ENCODE measurements around the gene TNFRSF1B. TPM values are rescaled to one million over a fixed set of nuclear protein-coding genes. Genes with fewer than 3 reads are reported as not detected.

The TNFRSF1B gene
- total RNA-seq, 6 donors from 2014 or later: 28.3 to 113 (median 58.5) TPM

GRCh38 chr1:12149791-12150175 is 17.0 kb upstream of the TNFRSF1B start:
- Histone ChIP-seq H3K4me1 (peaks cover 52 to 74% (median 65%) of the 10 kb centered on the region in 4 donors), H3K27me3 (no peaks in the 10 kb centered on the region), H3K4me3 (no peak overlapping the region), H3K27ac (peak overlapping the region; percentile 79 to 90 (median 88)), H3K36me3 (no peaks in the 10 kb centered on the region), H3K9me3 (no peaks in the 10 kb centered on the region)
- ATAC-seq (ENCODE audit: low FRiP score in 2 of 2) (no peak), DNase-seq (no peak)
- no peak for TF ChIP-seq EP300 (IDR thresholded peaks at IDR 0.05)
- WGBS, 2 donors: 90 to 92% methylated on average over 2 to 6 of the region's 6 CpGs

- Histone ChIP-seq H3K9me3 (no peaks in the 10 kb centered on the region), H3K27ac (peak overlapping the region; percentile 79 to 90 (median 88)), H3K27me3 (no peaks in the 10 kb centered on the region), H3K4me3 (no peak overlapping the region), H3K36me3 (no peaks in the 10 kb centered on the region), H3K4me1 (peaks cover 52 to 66% (median 62%) of the 10 kb centered on the region in 4 donors)
- WGBS, 2 donors: 35 to 48% methylated on average over 4 to 9 of the region's 9 CpGs
- DNase-seq (peak in 1 of 2 donors; percentile 52), ATAC-seq (ENCODE audit: low FRiP score in 2 of 2) (peak; percentile 12 to 56)
- TF ChIP-seq POLR2A (IDR thresholded peaks at IDR 0.05) (peak in 1 of 4 donors; percentile 56), CTCF (IDR thresholded peaks at IDR 0.05) (no peak), POLR2AphosphoS5 (IDR thresholded peaks at IDR 0.05) (peak; percentile 24 to 25)
Observed at GRCh38 chr1:12150456-12151200, 16.2 kb upstream of the TNFRSF1B start.

GRCh38 chr1:12151465-12151864 is 15.3 kb upstream of the TNFRSF1B start:
- no peak for ATAC-seq (ENCODE audit: low FRiP score in 2 of 2)
- no peak for TF ChIP-seq CTCF (IDR thresholded peaks at IDR 0.05)
- no peak for TF ChIP-seq POLR2A (IDR thresholded peaks at IDR 0.05)
- no peak for TF ChIP-seq POLR2AphosphoS5 (IDR thresholded peaks at IDR 0.05)
- no peak for TF ChIP-seq EP300 (IDR thresholded peaks at IDR 0.05)
- H3K27ac ChIP-seq: peak overlapping the region; percentile 79 to 90 (median 88)
- peaks cover 52 to 65% (median 62%) of the 10 kb centered on the region in 4 donors for H3K4me1 ChIP-seq
- no peaks in the 10 kb centered on the region for H3K27me3 ChIP-seq
- H3K9me3 ChIP-seq: no peaks in the 10 kb centered on the region
- no peak overlapping the region for H3K4me3 ChIP-seq
- no peaks in the 10 kb centered on the region for H3K36me3 ChIP-seq
- 97 to 100% methylated on average over 1 to 2 of the region's 2 CpGs for WGBS, 2 donors
- DNase-seq: no peak

- Histone ChIP-seq H3K27me3 (no peaks in the 10 kb centered on the region), H3K4me1 (peaks cover 47 to 63% (median 57%) of the 10 kb centered on the region in 4 donors), H3K4me3 (no peak overlapping the region), H3K9me3 (no peaks in the 10 kb centered on the region), H3K27ac (peak overlapping the region; percentile 79 to 90 (median 88)), H3K36me3 (no peaks in the 10 kb centered on the region)
- no peak for TF ChIP-seq POLR2A (IDR thresholded peaks at IDR 0.05)
- TF ChIP-seq EP300 (IDR thresholded peaks at IDR 0.05): no peak
- no peak for TF ChIP-seq CTCF (IDR thresholded peaks at IDR 0.05)
- no peak for TF ChIP-seq POLR2AphosphoS5 (IDR thresholded peaks at IDR 0.05)
- ATAC-seq (ENCODE audit: low FRiP score in 2 of 2): no peak
- 71 to 75% methylated on average over 7 of the region's 7 CpGs for WGBS, 2 donors
- no peak for DNase-seq
Observed at GRCh38 chr1:12152113-12152891, 14.5 kb upstream of the TNFRSF1B start.

- ATAC-seq (ENCODE audit: low FRiP score in 2 of 2) (peak; percentile 75 to 90), DNase-seq (peak; percentile 63 to 88)
- Histone ChIP-seq H3K36me3 (no peaks in the 10 kb centered on the region), H3K9me3 (no peaks in the 10 kb centered on the region), H3K27me3 (no peaks in the 10 kb centered on the region), H3K4me1 (peaks cover 43 to 62% (median 57%) of the 10 kb centered on the region in 4 donors), H3K4me3 (no peak overlapping the region), H3K27ac (peak overlapping the region; percentile 79 to 90 (median 88))
- peak; percentile 77 to 93 for TF ChIP-seq POLR2AphosphoS5 (IDR thresholded peaks at IDR 0.05)
- TF ChIP-seq EP300 (IDR thresholded peaks at IDR 0.05): no peak
- TF ChIP-seq CTCF (IDR thresholded peaks at IDR 0.05): no peak
- peak in 2 of 4 donors; percentile 25 to 70 for TF ChIP-seq POLR2A (IDR thresholded peaks at IDR 0.05)
- WGBS, 2 donors: 54% methylated on average over 13 of the region's 13 CpGs
Observed at GRCh38 chr1:12153181-12153785, 13.5 kb upstream of the TNFRSF1B start.
